Upper lobe of right lung (tissue), 1 donor: Measurements from ENCODE around the gene UGT2B10. TPM values are rescaled to one million over a fixed set of nuclear protein-coding genes. Genes with fewer than 3 reads are reported as not detected.

Experiments
- ATAC-seq: fragments of 200-7000 bp; cut with Tn5 transposase; one replicate; pipeline ENCODE4 v1.9.1; 2020; ENCODE audit warnings: mild to moderate bottlenecking, moderate library complexity
- DNase-seq: peaks from one replicate; pipeline ENCODE4 v3.0.0-alpha.2; 2020
- H3K27ac ChIP-seq: fragments of 200-600 bp; one replicate; pipeline ENCODE4 v1.8.0; 2022
- H3K27me3 ChIP-seq: fragments of 200-600 bp; one replicate; pipeline ENCODE4 v1.8.0; 2022; ENCODE audit warnings: mild to moderate bottlenecking
- H3K36me3 ChIP-seq: fragments of 200-600 bp; one replicate; pipeline ENCODE4 v1.8.0; 2022
- H3K4me1 ChIP-seq: fragments of 200-600 bp; one replicate; pipeline ENCODE4 v1.8.0; 2022
- H3K4me3 ChIP-seq: fragments of 200-600 bp; one replicate; pipeline ENCODE4 v1.8.0; 2022; ENCODE audit warnings: mild to moderate bottlenecking
- H3K9me3 ChIP-seq: fragments of 200-600 bp; one replicate; pipeline ENCODE4 v1.8.0; 2022
- CTCF ChIP-seq: fragments of 200-600 bp; IDR thresholded peaks from one replicate; pipeline ENCODE4 v1.8.0; 2022; ENCODE audit warnings: antibody characterized with exemption
- intact Hi-C: fragments of 100-400 bp; cut with DNase I; formaldehyde crosslinking; loops from one replicate; pipeline ENCODE4 v1.11.0; 2022
- total RNA-seq: library from RNA; stranded (reverse); fragmentation: NEBNext Ultra II Directional; extraction: Animal tissue kit (Norgen Biotek cat#: 25700); gene quantifications from one replicate; pipeline ENCODE4 v1.2.1, GENCODE V29; 2021
- donor health status: DM: no; HTN: yes; CAD: no; lungs with severe emphysema.

Gene UGT2B10
- total RNA-seq, 1 donor from 2014 or later, result not detected

GRCh38 chr4:68872643-68873502 lies 57.1 kb downstream of the UGT2B10 start:
- H3K4me3 ChIP-seq, result no peak overlapping the region
- no peak overlapping the region for H3K27ac ChIP-seq
- TF ChIP-seq CTCF, result no peak
- no peaks in the 10 kb centered on the region for H3K36me3 ChIP-seq
- H3K27me3 ChIP-seq, result no peaks in the 10 kb centered on the region
- DNase-seq (no peak), ATAC-seq (no peak)
- peaks cover 8% of the 10 kb centered on the region for H3K4me1 ChIP-seq
- H3K9me3 ChIP-seq, result no peaks in the 10 kb centered on the region
- intact Hi-C loops, result no loop called here

- Histone ChIP-seq H3K27ac (no peak overlapping the region), H3K27me3 (no peaks in the 10 kb centered on the region), H3K9me3 (no peaks in the 10 kb centered on the region), H3K4me1 (peaks cover 8% of the 10 kb centered on the region), H3K4me3 (no peak overlapping the region), H3K36me3 (no peaks in the 10 kb centered on the region)
- ATAC-seq, result no peak
- intact Hi-C loops, result no loop called here
- TF ChIP-seq CTCF, result no peak
- DNase-seq, result no peak
These were observed 58.7 kb downstream of the UGT2B10 start for GRCh38 chr4:68874507-68874906.

GRCh38 chr4:68877555-68877954 lies 61.8 kb downstream of the UGT2B10 start:
- ATAC-seq, result no peak
- Histone ChIP-seq H3K27me3 (no peaks in the 10 kb centered on the region), H3K4me1 (peaks cover 2% of the 10 kb centered on the region), H3K27ac (no peak overlapping the region), H3K36me3 (no peaks in the 10 kb centered on the region), H3K4me3 (no peak overlapping the region), H3K9me3 (no peaks in the 10 kb centered on the region)
- TF ChIP-seq CTCF, result no peak
- intact Hi-C loops, result no loop called here
- no peak for DNase-seq

- no peaks in the 10 kb centered on the region for H3K36me3 ChIP-seq
- ATAC-seq, result no peak
These were observed 62.3 kb downstream of the UGT2B10 start for GRCh38 chr4:68878048-68878447.

More at GRCh38 chr4:68878048-68878447, 62.3 kb downstream of the UGT2B10 start:
- Histone ChIP-seq H3K27me3 (no peaks in the 10 kb centered on the region), H3K4me1 (no peaks in the 10 kb centered on the region), H3K4me3 (no peak overlapping the region), H3K9me3 (no peaks in the 10 kb centered on the region), H3K27ac (no peak overlapping the region)
- no peak for TF ChIP-seq CTCF
- intact Hi-C loops, result no loop called here
- no peak for DNase-seq

Other genes starting within 250 kb of the UGT2B10 start
- not detected for gene UGT2B17, start 239.7 kb upstream of the UGT2B10 start, total RNA-seq
- gene UGT2B15, start 145.3 kb upstream of the UGT2B10 start, total RNA-seq, result not detected
- not detected for gene UGT2A3, start 135.8 kb downstream of the UGT2B10 start, total RNA-seq